HepG2 (cell line): ENCODE measurements around the gene CPXM1. TPM values are rescaled to one million over a fixed set of nuclear protein-coding genes. Genes with fewer than 3 reads are reported as not detected.

ENCODE experiments used
- AHR ChIP-seq: IDR thresholded peaks from 2 replicates; pipeline ENCODE4 v1.6.1; 2018; ENCODE audit warnings: missing genetic modification reagents, missing compliant biosample characterization
- CCAR2 ChIP-seq: fragments of 200-400 bp; formaldehyde crosslinking; optimal IDR thresholded peaks from 2 replicates; pipeline ENCODE3; 2018; ENCODE audit warnings: low read depth, mild to moderate bottlenecking, low read length, moderate library complexity
- CSRNP2 ChIP-seq: sonication (generic); formaldehyde crosslinking; conservative IDR thresholded peaks from 2 replicates; pipeline ENCODE4 v1.8.0; 2022; ENCODE audit warnings: low read depth, missing genetic modification reagents
- DRAP1 ChIP-seq: IDR thresholded peaks from 2 replicates; pipeline ENCODE4 v1.6.1; 2016; ENCODE audit warnings: missing genetic modification reagents, missing compliant biosample characterization
- EED ChIP-seq: sonication (generic); formaldehyde crosslinking; IDR thresholded peaks from 2 replicates; pipeline ENCODE4 v1.5.0; 2020; ENCODE audit warnings: mild to moderate bottlenecking, missing genetic modification reagents
- ELK4 ChIP-seq: sonication (generic); formaldehyde crosslinking; IDR thresholded peaks from 2 replicates; pipeline ENCODE4 v1.9.0; 2021; ENCODE audit warnings: missing genetic modification reagents, borderline replicate concordance
- IRX3 ChIP-seq: sonication (generic); formaldehyde crosslinking; IDR thresholded peaks from 2 replicates; pipeline ENCODE4 v1.8.1; 2023; ENCODE audit warnings: mild to moderate bottlenecking, low read depth, missing genetic modification reagents, borderline replicate concordance
- KAT2B ChIP-seq: fragments of 150-350 bp; IDR thresholded peaks from 2 replicates; pipeline ENCODE4 v1.6.1; 2014; ENCODE audit warnings: low read depth, low read length, borderline replicate concordance
- PHF8 ChIP-seq: sonication (generic); formaldehyde crosslinking; IDR thresholded peaks from 2 replicates; pipeline ENCODE4 v1.5.0; 2020; ENCODE audit warnings: missing genetic modification reagents
- POGK ChIP-seq: sonication (generic); formaldehyde crosslinking; conservative IDR thresholded peaks from 2 replicates; pipeline ENCODE4 v1.8.0; 2022; ENCODE audit warnings: mild to moderate bottlenecking, moderate library complexity, missing genetic modification reagents
- PTBP1 ChIP-seq: fragments of 200-400 bp; formaldehyde crosslinking; IDR thresholded peaks from 2 replicates; pipeline ENCODE4 v1.6.1; 2018; ENCODE audit warnings: low read length, low read depth; ENCODE audit not compliant: poor library complexity, severe bottlenecking
- RAD51 ChIP-seq: fragments of 450-650 bp; IDR thresholded peaks from 2 replicates; pipeline ENCODE4 v1.6.1; 2016; ENCODE audit warnings: borderline replicate concordance
- XRCC5 ChIP-seq: fragments of 200-400 bp; formaldehyde crosslinking; optimal IDR thresholded peaks from 2 replicates; pipeline ENCODE3; 2017; ENCODE audit warnings: mild to moderate bottlenecking, low read length
- ZBTB49 ChIP-seq: sonication (generic); formaldehyde crosslinking; IDR thresholded peaks from 2 replicates; pipeline ENCODE4 v1.4.0; 2020; ENCODE audit warnings: missing genetic modification reagents, borderline replicate concordance
- ZNF101 ChIP-seq: sonication (generic); formaldehyde crosslinking; IDR thresholded peaks from 2 replicates; pipeline ENCODE4 v1.4.0; 2020; ENCODE audit warnings: mild to moderate bottlenecking, low read depth, missing genetic modification reagents, borderline replicate concordance
- ZNF18 ChIP-seq: sonication (generic); formaldehyde crosslinking; IDR thresholded peaks from 2 replicates; pipeline ENCODE4 v1.8.0; 2022; ENCODE audit warnings: mild to moderate bottlenecking, missing genetic modification reagents; ENCODE audit not compliant: insufficient replicate concordance
- ZNF263 ChIP-seq: sonication (generic); formaldehyde crosslinking; IDR thresholded peaks from 2 replicates; pipeline ENCODE4 v1.4.0; 2020; ENCODE audit warnings: missing genetic modification reagents
- ZNF33B ChIP-seq: sonication (generic); formaldehyde crosslinking; IDR thresholded peaks from 2 replicates; pipeline ENCODE4 v1.5.1; 2020; ENCODE audit warnings: mild to moderate bottlenecking, missing genetic modification reagents
- ZNF724P ChIP-seq: sonication (generic); formaldehyde crosslinking; IDR thresholded peaks from 2 replicates; pipeline ENCODE4 v1.8.0; 2022; ENCODE audit warnings: missing genetic modification reagents, borderline replicate concordance
- ZSCAN20 ChIP-seq: sonication (generic); formaldehyde crosslinking; IDR thresholded peaks from 2 replicates; pipeline ENCODE4 v1.4.0; 2020; ENCODE audit warnings: missing genetic modification reagents, mild to moderate bottlenecking, borderline replicate concordance
- polyA plus RNA-seq, 8 experiments: library from polyadenylated mRNA; depleted of rRNA in 3 of 8; stranded (reverse) in 7 of 8; unstranded in 1 of 8; fragments of >200 nt; fragmentation: Illumina TruSeq in 4 of 8; extraction: Trizol in 4 of 8; gene quantifications; 2 replicates each; pipeline versions ENCODE4 v1.2.1 to v1.2.3, GENCODE V29; 2011 to 2016; ENCODE audit warnings: low read depth in 4 of 8, missing spikeins in 1 of 8, mixed read lengths in 1 of 8; ENCODE audit not compliant: insufficient read depth in 1 of 8
- total RNA-seq, 5 experiments: library from RNA; depleted of rRNA; stranded (reverse); fragments of >200 nt; fragmentation: Illumina TruSeq; extraction: Trizol; gene quantifications; 2 replicates each; pipeline ENCODE4 v1.2.3, GENCODE V29; 2016; ENCODE audit warnings: low read depth in 1 of 5

The CPXM1 gene
- total and polyA plus RNA-seq, 2 of the 13 experiments (the other 11 are each of a cell fraction or from before 2014, with no cell fraction given), result 0.07 TPM; not detected in 1

GRCh38 chr20:2751878-2752566, 48.4 kb downstream of the CPXM1 start (continued):
- TF ChIP-seq KAT2B (no peak), ZNF18 (no peak), ZNF101 (CRISPR knock-in tag) (no peak), ZNF724P (CRISPR knock-in tag) (no peak), PHF8 (CRISPR knock-in tag) (peak; percentile 40; the same call in 1 of the 2 replicates), CSRNP2 (CRISPR knock-in tag) (peak; percentile 73; the same call in 1 of the 2 replicates), ELK4 (CRISPR knock-in tag) (no peak), ZNF263 (CRISPR knock-in tag) (no peak; the same call in 1 of the 2 replicates), PTBP1 (peak; percentile 14), DRAP1 (CRISPR knock-in tag) (no peak), ZSCAN20 (CRISPR knock-in tag) (peak; percentile 86; the same call in 1 of the 2 replicates), AHR (CRISPR knock-in tag) (no peak), EED (CRISPR knock-in tag) (0 out of 2 replicates have a peak, but pooled peaks have one; percentile 40), XRCC5 (peak; percentile 33), IRX3 (CRISPR knock-in tag) (0 out of 2 replicates have a peak, but pooled peaks have one; percentile 3), CCAR2 (no peak), RAD51 (no peak), ZNF33B (CRISPR knock-in tag) (no peak), ZBTB49 (no peak), POGK (0 out of 2 replicates have a peak, but pooled peaks have one; percentile 20)
